GM23248 (cell line): ENCODE data around the gene CENPT.

Source experiments
- EZH2 ChIP-seq: fragments of 200-600 bp; sonication (generic); IDR thresholded peaks from 2 replicates; pipeline ENCODE4 v1.6.1; 2018; ENCODE audit warnings: antibody characterized with exemption, mild to moderate bottlenecking; ENCODE audit not compliant: insufficient read depth, poor library complexity, severe bottlenecking
- EZH2phosphoT487 ChIP-seq: fragments of 200-600 bp; sonication (generic); IDR thresholded peaks from 2 replicates; pipeline ENCODE4 v1.6.1; 2018; ENCODE audit warnings: antibody characterized with exemption, moderate library complexity, mild to moderate bottlenecking, low read depth; ENCODE audit not compliant: insufficient read depth

DNA sequence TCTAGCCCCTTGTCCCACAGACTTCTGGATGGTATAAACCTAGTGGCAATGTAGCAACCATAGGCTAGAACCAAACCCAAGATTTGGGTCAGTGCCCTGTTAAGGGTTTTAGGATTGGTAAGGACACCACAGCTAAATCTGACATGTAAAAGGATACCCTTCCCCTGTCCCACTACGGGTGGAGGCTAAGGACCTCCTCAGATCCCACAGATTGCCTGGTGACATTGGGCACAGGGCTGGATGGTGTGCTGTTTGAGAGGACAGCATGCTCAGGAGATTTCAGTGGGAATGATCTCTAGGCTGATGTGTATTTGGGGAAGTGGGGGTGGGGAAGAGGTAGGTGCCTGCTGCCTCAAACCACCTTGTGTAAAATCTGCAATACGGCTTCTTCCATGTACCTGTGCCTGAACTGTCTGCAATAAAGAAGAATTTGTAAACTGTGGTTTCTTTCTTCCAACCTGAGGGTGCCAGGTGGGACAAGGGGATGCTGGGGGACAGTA lies 24.7 kb upstream of the CENPT start:
- TF ChIP-seq EZH2phosphoT487 (no peak), EZH2 (no peak)
